H1 (cell line): ENCODE results near the gene PPP2R2D. TPM values are rescaled to one million over a fixed set of nuclear protein-coding genes. Genes with fewer than 3 reads are reported as not detected.

ENCODE experiments used
- CTCF ChIA-PET: fragments of 300-600 bp; sonication (Branson Sonifier 250); formaldehyde crosslinking; loops from one replicate; lab custom pipeline; 2021; ENCODE audit not compliant: partially characterized antibody; lab: Charles Lee
- POLR2A ChIA-PET: fragments of 300-600 bp; sonication (Branson Sonifier 250); formaldehyde crosslinking; loops from one replicate; lab custom pipeline; 2021; ENCODE audit warnings: inconsistent platforms; ENCODE audit not compliant: partially characterized antibody; lab: Charles Lee
- DNase-seq, 2 experiments: peaks; one replicate each; pipeline versions ENCODE4 v3.0.0 to v3.0.0-alpha.2; 2010 to 2022; ENCODE audit warnings: low spot score in 2 of 2, low read depth in 1 of 2, mixed read lengths in 1 of 2
- FAIRE-seq: peaks from 2 replicates; lab custom pipeline; 2011; peaks lifted over from hg19 to GRCh38; lab: Jason Lieb, UNC
- H2AFZ ChIP-seq: 2 replicates; pipeline ENCODE4 v1.8.1; 2012; ENCODE audit warnings: low read length, inconsistent platforms
- H2AK5ac ChIP-seq: 2 replicates; pipeline ENCODE4 v1.6.1; 2013; ENCODE audit warnings: low read depth, low read length
- H2BK120ac ChIP-seq: replicated peaks from 2 replicates; pipeline ENCODE3; 2013; ENCODE audit warnings: low read depth, low read length, inconsistent platforms
- H2BK12ac ChIP-seq: 2 replicates; pipeline ENCODE4 v1.6.1; 2013; ENCODE audit warnings: low read depth, low read length
- H2BK15ac ChIP-seq: 2 replicates; pipeline ENCODE4 v1.6.1; 2013; ENCODE audit warnings: low read length
- H2BK20ac ChIP-seq: 2 replicates; pipeline ENCODE4 v1.6.1; 2013; ENCODE audit warnings: low read length
- H2BK5ac ChIP-seq: 2 replicates; pipeline ENCODE4 v1.6.1; 2013; ENCODE audit warnings: low read depth, low read length
- H3K14ac ChIP-seq: 2 replicates; pipeline ENCODE4 v1.6.1; 2013; ENCODE audit warnings: inconsistent platforms; ENCODE audit not compliant: insufficient read length
- H3K18ac ChIP-seq: 2 replicates; pipeline ENCODE4 v1.6.1; 2013; ENCODE audit warnings: low read length; ENCODE audit errors: extremely low read depth
- H3K23ac ChIP-seq: 2 replicates; pipeline ENCODE4 v1.6.1; 2013; ENCODE audit warnings: inconsistent platforms; ENCODE audit not compliant: insufficient read length
- H3K23me2 ChIP-seq: 2 replicates; pipeline ENCODE4 v1.6.1; 2013; ENCODE audit warnings: low read depth, low read length
- H3K27ac ChIP-seq: 2 replicates; pipeline ENCODE4 v1.6.1; 2011; ENCODE audit warnings: low read depth, low read length, inconsistent platforms
- H3K27me3 ChIP-seq, 4 experiments: replicated peaks in 1 of 4; 1 replicate in 1 of 4; 2 replicates in 3 of 4; pipeline versions ENCODE4 v1.6.1 to v1.8.1; 2011 to 2013; ENCODE audit warnings: low read length in 3 of 4, mild to moderate bottlenecking in 3 of 4, inconsistent platforms in 2 of 4, mixed read lengths in 2 of 4, moderate library complexity in 1 of 4; ENCODE audit not compliant: control insufficient read depth in 3 of 4, insufficient read depth in 3 of 4; ENCODE audit errors: extremely low read depth in 1 of 4
- H3K36me3 ChIP-seq, 4 experiments: 2 replicates each; pipeline versions ENCODE4 v1.6.1 to v1.8.1; 2011 to 2013; ENCODE audit warnings: mild to moderate bottlenecking in 4 of 4, low read length in 3 of 4, moderate library complexity in 2 of 4, control low read depth in 1 of 4, inconsistent platforms in 1 of 4; ENCODE audit not compliant: insufficient read depth in 4 of 4, control insufficient read depth in 2 of 4
- H3K4ac ChIP-seq: replicated peaks from 2 replicates; pipeline ENCODE3; 2013; ENCODE audit warnings: low read length, low read depth, mixed read lengths, inconsistent platforms; ENCODE audit not compliant: insufficient read length
- H3K4me1 ChIP-seq, 4 experiments: replicated peaks in 1 of 4; 1 replicate in 1 of 4; 2 replicates in 3 of 4; pipeline versions ENCODE4 v1.6.1 to v1.8.1; 2011 to 2013; ENCODE audit warnings: low read length in 3 of 4, inconsistent platforms in 2 of 4, mixed read lengths in 1 of 4; ENCODE audit not compliant: insufficient read depth in 4 of 4, control insufficient read depth in 3 of 4
- H3K4me2 ChIP-seq, 2 experiments: 2 replicates each; pipeline versions ENCODE4 v1.6.1 to v1.8.1; 2011 to 2013; ENCODE audit warnings: low read depth in 2 of 2, low read length in 2 of 2, control low read depth in 1 of 2, inconsistent platforms in 1 of 2, mild to moderate bottlenecking in 1 of 2; ENCODE audit not compliant: insufficient read depth in 1 of 2
- H3K4me3 ChIP-seq, 4 experiments: fragments of 200-600, 300-600 bp in 1 of 4; sonication (generic), shearing (Covaris generic), sonication (Bioruptor Twin) in 1 of 4; 2 replicates each; pipeline versions ENCODE4 v1.5.1 to v1.8.1; 2011 to 2016; ENCODE audit warnings: low read length in 4 of 4, low read depth in 3 of 4, control low read depth in 2 of 4, inconsistent platforms in 2 of 4, mild to moderate bottlenecking in 2 of 4, mixed read lengths in 1 of 4, moderate library complexity in 1 of 4; ENCODE audit not compliant: insufficient read depth in 2 of 4; ENCODE audit errors: extremely low read depth in 1 of 4
- H3K56ac ChIP-seq: replicated peaks from 2 replicates; pipeline ENCODE3; 2013; ENCODE audit warnings: low read depth, mild to moderate bottlenecking, mixed read lengths, low read length, inconsistent platforms; ENCODE audit not compliant: insufficient read length
- H3K79me1 ChIP-seq: 2 replicates; pipeline ENCODE4 v1.6.1; 2013; ENCODE audit warnings: low read depth, low read length, control low read depth
- H3K79me2 ChIP-seq, 2 experiments: 2 replicates each; pipeline versions ENCODE4 v1.6.1 to v1.8.1; 2012 to 2013; ENCODE audit warnings: low read length in 2 of 2, mild to moderate bottlenecking in 2 of 2, inconsistent platforms in 1 of 2; ENCODE audit not compliant: insufficient read depth in 2 of 2, control insufficient read depth in 1 of 2
- H3K9ac ChIP-seq, 4 experiments: replicated peaks in 1 of 4; 1 replicate in 1 of 4; 2 replicates in 3 of 4; pipeline versions ENCODE4 v1.6.1 to v1.8.1; 2011 to 2013; ENCODE audit warnings: low read depth in 3 of 4, low read length in 3 of 4, control low read depth in 2 of 4, mild to moderate bottlenecking in 2 of 4, moderate library complexity in 2 of 4, inconsistent platforms in 1 of 4; ENCODE audit errors: extremely low read depth in 1 of 4
- H3K9me3 ChIP-seq, 2 experiments: 2 replicates each; pipeline versions ENCODE4 v1.6.1 to v1.8.1; 2012 to 2013; ENCODE audit warnings: mild to moderate bottlenecking in 2 of 2, moderate library complexity in 2 of 2, control low read depth in 1 of 2, inconsistent platforms in 1 of 2, low read depth in 1 of 2, low read length in 1 of 2, mixed read lengths in 1 of 2; ENCODE audit not compliant: insufficient read depth in 2 of 2
- H4K20me1 ChIP-seq, 2 experiments: replicated peaks in 1 of 2; 2 replicates each; pipeline versions ENCODE3 to v1.8.1; 2011 to 2013; ENCODE audit warnings: inconsistent platforms in 2 of 2, low read length in 2 of 2, mild to moderate bottlenecking in 1 of 2; ENCODE audit not compliant: insufficient read depth in 2 of 2, control insufficient read depth in 1 of 2
- H4K5ac ChIP-seq: 2 replicates; pipeline ENCODE4 v1.6.1; 2013; ENCODE audit warnings: low read length, low read depth, mixed read lengths, inconsistent platforms; ENCODE audit not compliant: insufficient read length
- H4K8ac ChIP-seq: 2 replicates; pipeline ENCODE4 v1.8.0; 2013; ENCODE audit warnings: mild to moderate bottlenecking, moderate library complexity, low read length, inconsistent platforms; ENCODE audit not compliant: insufficient read depth; ENCODE audit errors: extremely low read depth
- H4K91ac ChIP-seq: replicated peaks from 2 replicates; pipeline ENCODE3; 2013; ENCODE audit warnings: low read length, mixed read lengths, inconsistent platforms; ENCODE audit not compliant: insufficient read length
- ASH2L ChIP-seq: fragments of 200-600, 300-600 bp; sonication (generic); IDR thresholded peaks from one replicate; pipeline ENCODE4 v1.7.1; 2017; ENCODE audit warnings: low read length
- ATF3 ChIP-seq: IDR thresholded peaks from 2 replicates; pipeline ENCODE4 v1.6.1; 2011; ENCODE audit warnings: low read depth, mild to moderate bottlenecking, low read length; ENCODE audit not compliant: insufficient read depth
- BCL11A ChIP-seq, 2 experiments: IDR thresholded peaks; one replicate each; pipeline ENCODE4 v1.6.1; 2011; ENCODE audit warnings: low read depth in 2 of 2, low read length in 2 of 2, mild to moderate bottlenecking in 2 of 2
- CBX8 ChIP-seq: fragments of 300-800, 300-1000 bp; sonication (generic); IDR thresholded peaks from 2 replicates; pipeline ENCODE4 v1.7.1; 2016; ENCODE audit warnings: low read depth, low read length, borderline replicate concordance
- CHD1 ChIP-seq: IDR thresholded peaks from 2 replicates; pipeline ENCODE4 v1.6.1; 2012; ENCODE audit warnings: low read depth, low read length, improper control_type of control experiment
- JUND ChIP-seq: IDR thresholded peaks from 2 replicates; pipeline ENCODE4 v1.6.1; 2011; ENCODE audit warnings: mild to moderate bottlenecking, improper control_type of control experiment, low read length
- KDM4A ChIP-seq: IDR thresholded peaks from one replicate; pipeline ENCODE4 v1.7.1; 2012; ENCODE audit warnings: low read depth, mild to moderate bottlenecking, moderate library complexity, low read length, inconsistent platforms; ENCODE audit not compliant: severe bottlenecking
- NANOG ChIP-seq: IDR thresholded peaks from 2 replicates; pipeline ENCODE4 v1.6.1; 2011; ENCODE audit warnings: low read length, low read depth, mild to moderate bottlenecking, inconsistent platforms; ENCODE audit not compliant: insufficient read depth, poor library complexity, severe bottlenecking
- RBBP5 ChIP-seq: IDR thresholded peaks from 2 replicates; pipeline ENCODE4 v1.7.1; 2012; ENCODE audit warnings: low read depth, mild to moderate bottlenecking, inconsistent platforms, low read length, moderate library complexity, borderline replicate concordance
- RXRA ChIP-seq: IDR thresholded peaks from 2 replicates; pipeline ENCODE4 v1.6.1; 2011; ENCODE audit warnings: low read depth, mild to moderate bottlenecking, low read length, moderate library complexity; ENCODE audit not compliant: insufficient read depth
- SIN3A ChIP-seq, 2 experiments: IDR thresholded peaks in 1 of 2; conservative IDR thresholded peaks in 1 of 2; 2 replicates each; pipeline ENCODE4 v1.6.1; 2011 to 2012; ENCODE audit warnings: low read length in 2 of 2, improper control_type of control experiment in 1 of 2, low read depth in 1 of 2, mild to moderate bottlenecking in 1 of 2
- SUZ12 ChIP-seq: fragments of 200-600 bp; sonication (generic); IDR thresholded peaks from 2 replicates; pipeline ENCODE4 v1.6.1; 2012; ENCODE audit warnings: mild to moderate bottlenecking, inconsistent platforms, low read length, moderate library complexity, mixed read lengths
- TEAD4 ChIP-seq: IDR thresholded peaks from 2 replicates; pipeline ENCODE4 v1.6.1; 2012; ENCODE audit warnings: low read depth, low read length, inconsistent platforms, mixed read lengths
- WGBS, 2 experiments: shearing (Covaris generic) in 1 of 2; methylation state at CpG; one replicate each; pipeline versions ENCODE4 v1.1.6 to v1.1.7; 2013 to 2015; ENCODE audit warnings: low lambda C conversion rate in 2 of 2, mixed read lengths in 2 of 2, inconsistent platforms in 1 of 2, low coverage in 1 of 2, missing lambda C conversion rate in 1 of 2; ENCODE audit not compliant: insufficient replicate concordance in 2 of 2, insufficient coverage in 1 of 2, insufficient read length in 1 of 2; ENCODE audit errors: extremely low coverage in 1 of 2, missing lambda C conversion rate in 1 of 2; 5-methylcytosine and 5-hydroxymethylcytosine counted together
- polyA plus RNA-seq, 7 experiments: library from polyadenylated mRNA; depleted of rRNA in 3 of 7; stranded (reverse) in 5 of 7; unstranded in 2 of 7; fragments of >200 nt in 5 of 7; fragments of 200-250 nt in 2 of 7; gene quantifications; 1 replicate in 5 of 7; 2 replicates in 1 of 7; 4 replicates in 1 of 7; pipeline versions ENCODE4 v1.2.1 to v1.2.3, GENCODE V29; 2011 to 2013; ENCODE audit warnings: missing spikeins in 2 of 7, mixed read lengths in 2 of 7
- total RNA-seq: library from RNA; stranded (reverse); fragmentation: NEBNext Ultra II Directional; extraction: Animal tissue kit (Norgen Biotek cat#: 25700); gene quantifications from 2 replicates; pipeline ENCODE4 v1.2.1, GENCODE V29; 2021

Gene PPP2R2D
- total and polyA plus RNA-seq, 2 of the 8 experiments (the other 6 are each of a cell fraction or from before 2014, with no cell fraction given), result 25.4 to 32.8 TPM

- Histone ChIP-seq H2BK20ac (no peak overlapping the region), H3K4me1 (no peaks in the 10 kb centered on the region), H2BK5ac (no peak overlapping the region), H3K4me2 (no peak overlapping the region), H2AK5ac (no peak overlapping the region), H3K14ac (no peak overlapping the region), H4K8ac (no peak overlapping the region), H3K36me3 (peaks cover 9 to 45% (median 24%) of the 10 kb centered on the region in 4 experiments), H3K18ac (no peak overlapping the region), H2BK15ac (no peak overlapping the region), H3K56ac (no peak overlapping the region), H3K9me3 (no peaks in the 10 kb centered on the region), H3K23me2 (no peaks in the 10 kb centered on the region), H4K20me1 (peaks cover 10 to 16% of the 10 kb centered on the region in 2 experiments), H4K5ac (no peak overlapping the region), H3K27me3 (no peaks in the 10 kb centered on the region; a peak in 1 of 7 replicates), H2BK12ac (no peak overlapping the region), H2AFZ (no peak overlapping the region), H3K79me2 (peaks cover 7 to 24% of the 10 kb centered on the region in 2 experiments; a peak in 3 of 4 replicates), H3K23ac (no peak overlapping the region), H3K9ac (no peak overlapping the region), H3K79me1 (peaks cover 12% of the 10 kb centered on the region), H4K91ac (no peak overlapping the region), H3K27ac (no peak overlapping the region), H3K4ac (no peak overlapping the region), H2BK120ac (no peak overlapping the region), H3K4me3 (no peak overlapping the region)
- 95% methylated on average over 18 of the region's 18 CpGs; no CpG with 5 or more reads in 1 of the 2 experiments for WGBS, 2 experiments
- DNase-seq, result no peak
- no peak for FAIRE-seq
- POLR2A ChIA-PET, result interaction anchor here (3.4 kb wide), 1 partner anchor 9 kb away, joined by 20 read pairs; no protein-coding TSS in a partner anchor
- CTCF ChIA-PET, result interaction anchor here (1.5 to 4.7 kb wide), 4 partner anchors 8 to 172 kb away, joined by 5 to 22 read pairs (median 12); no protein-coding TSS in a partner anchor
- no peak for TF ChIP-seq NANOG
- TF ChIP-seq ASH2L, result no peak
- TF ChIP-seq BCL11A (IDR thresholded peaks at IDR 0.05; ENCODE audit: low read depth in 2 of 2, low read length in 2 of 2), result no peak
- TF ChIP-seq SIN3A (conservative IDR thresholded peaks at IDR 0.05 in 1 of 2, IDR thresholded peaks at IDR 0.05 in 1 of 2; ENCODE audit: low read depth in 1 of 2, low read length in 2 of 2), result no peak
- no peak for TF ChIP-seq TEAD4
- TF ChIP-seq CBX8, result no peak
- TF ChIP-seq SUZ12, result no peak
- TF ChIP-seq RXRA, result no peak
- TF ChIP-seq ATF3, result no peak
- TF ChIP-seq CHD1, result no peak
- no peak for TF ChIP-seq KDM4A
- TF ChIP-seq JUND, result no peak
- no peak for TF ChIP-seq RBBP5
Measured at GRCh38 chr10:131970946-131971345, 70.1 kb downstream of the PPP2R2D start.
